A549 treated with dexamethasone at 1 μM for 4 hours (cell line): Measurements from ENCODE around the gene AKR7A3. TPM values are rescaled to one million over a fixed set of nuclear protein-coding genes. Genes with fewer than 3 reads are reported as not detected.

Experiments
- total RNA-seq: library from RNA; stranded (reverse); fragments of 200-300 nt; extraction: Qiagen RNA extraction; gene quantifications from 5 replicates; pipeline ENCODE4 v1.2.3, GENCODE V29; 2022

The AKR7A3 gene
- 0.07 to 0.16 TPM (median 0.13 TPM) in 5 replicates for total RNA-seq

DNA sequence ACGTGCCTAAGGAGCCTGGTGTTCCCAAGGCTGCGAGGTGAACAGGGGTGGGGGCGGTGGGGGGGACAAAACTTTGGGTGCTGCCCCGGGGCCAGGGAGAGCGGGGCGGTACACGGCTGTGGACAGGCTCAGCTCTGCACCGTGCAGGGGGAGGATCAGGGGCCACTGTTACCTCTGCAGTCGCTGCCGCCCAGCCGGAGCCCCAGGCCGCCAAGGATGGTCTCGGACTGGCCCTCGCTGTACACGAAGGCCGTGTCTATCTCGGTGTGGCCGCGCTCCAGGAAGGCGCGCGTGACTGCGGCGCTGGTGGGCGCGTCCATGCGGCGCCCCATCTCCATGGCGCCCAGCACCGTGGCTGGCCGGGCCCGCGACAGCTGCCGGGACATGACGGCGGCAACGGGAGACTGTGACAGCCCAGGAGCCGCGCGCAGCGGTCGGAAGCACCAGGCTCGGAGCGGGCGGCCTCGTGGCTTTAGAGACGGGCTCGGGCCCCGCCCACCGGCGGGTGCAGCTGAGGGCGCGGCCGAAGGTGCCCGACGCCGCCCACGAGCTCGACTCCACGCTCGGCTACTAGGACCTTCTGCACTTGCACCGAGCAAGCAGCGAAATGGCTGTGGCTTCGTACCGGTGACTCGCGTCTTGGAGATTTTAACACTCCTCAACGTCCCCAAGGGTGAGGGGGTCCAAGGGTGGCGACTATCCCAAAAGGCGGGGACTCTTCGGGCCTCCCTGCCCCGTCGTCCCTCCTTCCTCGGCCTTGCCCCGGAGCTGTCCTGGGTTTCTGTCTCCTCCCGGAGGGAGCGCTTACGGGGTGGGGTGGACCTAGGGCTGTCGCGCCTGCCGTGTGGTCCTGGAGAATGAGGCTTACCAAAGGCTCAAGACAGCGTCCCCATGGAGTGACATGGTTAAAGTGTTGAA lies at the start of gene AKR7A3:
TSS of gene AKR7A3 (minus strand) at position 447 of the 918 bp plus-strand sequence. CDS start at position 386, 61 bp downstream.

DNA sequence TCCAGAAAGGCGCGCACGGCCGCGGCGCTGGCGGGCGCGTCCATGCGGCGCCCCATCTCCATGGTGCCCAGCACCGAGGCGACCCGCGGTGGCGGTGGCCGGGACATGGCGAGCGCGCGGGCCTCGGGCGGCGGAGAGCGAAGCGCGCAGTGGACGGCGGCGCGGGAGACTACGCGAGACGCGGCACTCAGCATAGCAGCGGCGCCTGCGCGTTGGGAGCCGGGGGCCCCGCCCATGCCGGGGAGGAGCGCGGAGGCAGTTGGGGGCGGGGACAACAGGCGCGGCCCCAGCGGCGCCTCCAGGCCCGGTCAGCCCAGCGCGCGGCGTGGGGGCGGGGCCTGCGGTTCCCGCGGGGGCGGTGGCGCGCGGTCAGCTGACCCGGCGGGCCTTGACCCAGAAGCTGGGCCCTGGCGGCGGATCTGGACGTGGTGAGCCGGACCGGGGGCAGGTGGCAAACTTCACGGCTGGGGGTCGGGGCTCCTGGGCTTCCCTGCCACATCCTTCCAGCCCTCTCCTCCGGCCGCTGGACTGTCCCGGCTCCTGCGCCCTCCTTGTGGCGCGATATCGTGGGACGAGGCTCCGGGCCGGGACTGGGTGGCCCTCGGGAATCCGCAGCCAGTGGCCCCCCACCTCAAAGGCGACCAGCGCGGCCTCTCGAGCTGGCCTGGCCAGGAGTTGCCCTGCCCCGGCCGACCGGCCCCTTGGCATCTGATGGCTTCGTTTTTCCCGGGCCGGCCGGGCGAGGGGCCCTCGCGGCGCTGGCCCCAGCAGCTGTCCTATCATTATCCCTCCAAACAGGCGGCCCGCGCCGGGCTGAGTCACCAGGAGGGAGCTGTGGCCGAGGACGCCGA lies 23.6 kb upstream of the AKR7A3 start, which contains the start of the genes AKR7A2 and SLC66A1:
TSS of gene AKR7A2 (minus strand) at position 214 of the 851 bp plus-strand sequence. CDS start at position 194, 20 bp downstream.
TSS of gene SLC66A1 (plus strand) at position 396 of the 851 bp plus-strand sequence. CDS start 5,352 bp downstream, outside the sequence.

GRCh38 chr1:19251305-19252196 lies 37.0 kb downstream of the AKR7A3 start, which contains the start of the genes EMC1 and MRTO4:
EMC1 (minus strand) TSS chr1:19251524; CDS start chr1:19251509, 15 bp downstream.
MRTO4 (plus strand) TSS chr1:19251805; CDS start chr1:19251836, 31 bp downstream.

Other genes starting within 250 kb of the AKR7A3 start
- 80.7 to 120 TPM (median 104 TPM) in 5 replicates for gene UBR4, start 78.5 kb downstream of the AKR7A3 start, total RNA-seq
- 24.3 to 40.7 TPM (median 39.4 TPM) in 5 replicates for gene EMC1, start 37.2 kb downstream of the AKR7A3 start, total RNA-seq
- gene MRTO4, start 37.0 kb downstream of the AKR7A3 start, total RNA-seq = 61.2 to 64.8 TPM (median 63.2 TPM) in 5 replicates
- 33.7 to 49.7 TPM (median 48.5 TPM) in 5 replicates for gene AKR7A2, start 23.4 kb upstream of the AKR7A3 start, total RNA-seq
- gene SLC66A1, start 23.6 kb upstream of the AKR7A3 start, total RNA-seq = 15.8 to 22.6 TPM (median 21.1 TPM) in 5 replicates
- 231 to 246 TPM (median 242 TPM) in 5 replicates for gene CAPZB, start 196.8 kb upstream of the AKR7A3 start, total RNA-seq